ENCODE measurements around the gene NAT14. TPM values are rescaled to one million over a fixed set of nuclear protein-coding genes. Genes with fewer than 3 reads are reported as not detected.

NAT14 gene
- total RNA-seq, 1 donor = 8.3 TPM

- DNase-seq (ENCODE audit: low read depth) = no peak
- no peak overlapping the region for H3K4me3 ChIP-seq (ENCODE audit: low read depth, low read length)
- TF ChIP-seq CTCF (IDR thresholded peaks at IDR 0.05; ENCODE audit: insufficient read depth, low read length) = no peak
Observed at GRCh38 chr19:55504981-55505380, 20.0 kb downstream of the NAT14 start.

- no peak for DNase-seq (ENCODE audit: low read depth)
- no peak for TF ChIP-seq CTCF (IDR thresholded peaks at IDR 0.05; ENCODE audit: insufficient read depth, low read length)
- no peak overlapping the region for H3K4me3 ChIP-seq (ENCODE audit: low read depth, low read length)
Observed at GRCh38 chr19:55508120-55508519, 23.1 kb downstream of the NAT14 start.

GRCh38 chr19:55516878-55517620 lies 32.1 kb downstream of the NAT14 start:
- peak overlapping the region; percentile 49 for H3K4me3 ChIP-seq (ENCODE audit: low read depth, low read length)
- DNase-seq (ENCODE audit: low read depth) = peak; percentile 92
- TF ChIP-seq CTCF (IDR thresholded peaks at IDR 0.05; ENCODE audit: insufficient read depth, low read length) = peak; percentile 93

- H3K4me3 ChIP-seq (ENCODE audit: low read depth, low read length) = no peak overlapping the region
- peak; percentile 73 for DNase-seq (ENCODE audit: low read depth)
- no peak for TF ChIP-seq CTCF (IDR thresholded peaks at IDR 0.05; ENCODE audit: insufficient read depth, low read length)
Observed at GRCh38 chr19:55519451-55520311, 34.7 kb downstream of the NAT14 start.

GRCh38 chr19:55520691-55521292 lies 35.8 kb downstream of the NAT14 start:
- no peak for DNase-seq (ENCODE audit: low read depth)
- no peak for TF ChIP-seq CTCF (IDR thresholded peaks at IDR 0.05; ENCODE audit: insufficient read depth, low read length)
- H3K4me3 ChIP-seq (ENCODE audit: low read depth, low read length) = no peak overlapping the region

GRCh38 chr19:55525289-55526101 lies 40.5 kb downstream of the NAT14 start:
- DNase-seq (ENCODE audit: low read depth) = no peak
- TF ChIP-seq CTCF (IDR thresholded peaks at IDR 0.05; ENCODE audit: insufficient read depth, low read length) = no peak

More at GRCh38 chr19:55525289-55526101, 40.5 kb downstream of the NAT14 start:
- no peak overlapping the region for H3K4me3 ChIP-seq (ENCODE audit: low read depth, low read length)

Data from fibroblast of the aortic adventitia (primary cell).